ENCODE data around the gene THRSP. TPM values are rescaled to one million over a fixed set of nuclear protein-coding genes. Genes with fewer than 3 reads are reported as not detected.
A peak's percentile ranks its signal among the peaks of the same experiment; 100 is the strongest.

THRSP gene
- total RNA-seq, 2 donors from 2014 or later, result not detected

- H3K4me3 ChIP-seq (ENCODE audit: low read length), result no peak overlapping the region
- H3K4me1 Mint-ChIP-seq, result peaks cover 4% of the 10 kb centered on the region
- H3K27me3 ChIP-seq (ENCODE audit: control insufficient read depth, insufficient read depth, low read length, poor library complexity, severe bottlenecking), result no peaks in the 10 kb centered on the region
- H3K36me3 Mint-ChIP-seq (ENCODE audit: low read depth), result peaks cover 49% of the 10 kb centered on the region
- 86 to 95% methylated on average over 5 of the region's 6 CpGs for WGBS, 2 experiments (ENCODE audit: insufficient coverage in 1 of 2, insufficient read length in 1 of 2)
- H3K4me1 ChIP-seq (ENCODE audit: control insufficient read depth, insufficient read depth, low read length), result no peaks in the 10 kb centered on the region
- no peak overlapping the region for H3K4me3 Mint-ChIP-seq
- DNase-seq, result no peak
- H3K27ac Mint-ChIP-seq, result no peak overlapping the region
- peak overlapping the region; percentile 94 for H3K27ac ChIP-seq (ENCODE audit: low read depth, low read length)
- H3K9me3 ChIP-seq (ENCODE audit: control insufficient read depth, low read length), result no peaks in the 10 kb centered on the region
- no peak for TF ChIP-seq CTCF (conservative IDR thresholded peaks at IDR 0.05)
- H3K27me3 Mint-ChIP-seq (ENCODE audit: insufficient read depth), result no peaks in the 10 kb centered on the region
- no peaks in the 10 kb centered on the region for H3K9me3 Mint-ChIP-seq
- no peak overlapping the region for H3K9ac ChIP-seq (ENCODE audit: extremely low read depth, low read length, poor library complexity, severe bottlenecking)
- peaks cover 51% of the 10 kb centered on the region for H3K36me3 ChIP-seq (ENCODE audit: control insufficient read depth, insufficient read depth, low read length)
Measured at GRCh38 chr11:78112582-78113275, 49.1 kb downstream of the THRSP start.

Other genes starting within 250 kb of the THRSP start
- 10 to 100 TPM; 69.3 to 71.0 TPM for gene RSF1, start 243.1 kb upstream of the THRSP start, total RNA-seq
- 10 to 100 TPM; 19.0 to 27.0 TPM for gene AAMDC, start 242.7 kb upstream of the THRSP start, total RNA-seq
- gene INTS4, start 69.2 kb upstream of the THRSP start, total RNA-seq, result 10 to 100 TPM; 37.2 to 42.0 TPM
- gene KCTD14, start 40.6 kb upstream of the THRSP start, total RNA-seq, result 10 to 100 TPM in 1 of 2 donors, 1 to 10 TPM in 1; 8.6 to 12.8 TPM
- 100 to 1,000 TPM; 255 to 275 TPM for gene NDUFC2, start 16.0 kb downstream of the THRSP start, total RNA-seq
- gene ALG8, start 75.8 kb downstream of the THRSP start, total RNA-seq, result 10 to 100 TPM; 72.1 to 81.4 TPM
- 1 to 10 TPM; 4.1 to 4.6 TPM for gene KCTD21, start 124.8 kb downstream of the THRSP start, total RNA-seq
- gene USP35, start 125.1 kb downstream of the THRSP start, total RNA-seq, result 10 to 100 TPM in 1 of 2 donors, 1 to 10 TPM in 1; 8.6 to 11.2 TPM

Data from endodermal cell (in vitro differentiated cells).